ENCODE measurements around the gene LRRFIP1. TPM values are rescaled to one million over a fixed set of nuclear protein-coding genes. Genes with fewer than 3 reads are reported as not detected.

Gene LRRFIP1
- total RNA-seq, 6 experiments from 2014 or later, result 29.4 to 56.3 (median 49.7) TPM

DNA sequence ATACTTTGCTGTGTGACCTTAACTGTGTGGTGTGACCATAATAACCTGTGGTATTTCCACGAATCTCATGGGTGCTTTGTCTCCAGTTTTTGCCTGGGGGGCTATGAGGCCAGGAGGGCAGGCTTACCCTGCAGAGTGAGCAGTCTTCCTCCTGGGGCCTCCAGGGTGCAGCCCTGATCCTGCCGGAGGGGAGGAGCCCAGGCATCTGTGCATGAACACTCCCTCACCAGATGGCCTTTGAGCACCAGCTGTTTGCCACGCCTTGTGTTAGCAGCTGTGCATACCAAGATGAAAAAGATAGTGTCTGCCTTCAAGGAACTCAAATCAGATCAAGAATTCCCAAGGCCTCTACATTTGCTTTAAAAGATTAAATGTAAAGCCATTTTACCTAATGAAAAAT is 96.2 kb downstream of the LRRFIP1 start:
- Histone ChIP-seq H3K4me3 (no peak overlapping the region), H3K36me3 (no peaks in the 10 kb centered on the region), H3K9me3 (no peaks in the 10 kb centered on the region), H3K27me3 (no peaks in the 10 kb centered on the region), H3K4me1 (peaks cover 0 to 18% (median 6%) of the 10 kb centered on the region in 4 donors), H3K27ac (no peak overlapping the region)
- DNase-seq, result peak in 1 of 3 donors; percentile 34
- ATAC-seq, result peak in 1 of 4 donors; percentile 21
- no peak for TF ChIP-seq POLR2A (IDR thresholded peaks at IDR 0.05)
- TF ChIP-seq, protein P1, sequence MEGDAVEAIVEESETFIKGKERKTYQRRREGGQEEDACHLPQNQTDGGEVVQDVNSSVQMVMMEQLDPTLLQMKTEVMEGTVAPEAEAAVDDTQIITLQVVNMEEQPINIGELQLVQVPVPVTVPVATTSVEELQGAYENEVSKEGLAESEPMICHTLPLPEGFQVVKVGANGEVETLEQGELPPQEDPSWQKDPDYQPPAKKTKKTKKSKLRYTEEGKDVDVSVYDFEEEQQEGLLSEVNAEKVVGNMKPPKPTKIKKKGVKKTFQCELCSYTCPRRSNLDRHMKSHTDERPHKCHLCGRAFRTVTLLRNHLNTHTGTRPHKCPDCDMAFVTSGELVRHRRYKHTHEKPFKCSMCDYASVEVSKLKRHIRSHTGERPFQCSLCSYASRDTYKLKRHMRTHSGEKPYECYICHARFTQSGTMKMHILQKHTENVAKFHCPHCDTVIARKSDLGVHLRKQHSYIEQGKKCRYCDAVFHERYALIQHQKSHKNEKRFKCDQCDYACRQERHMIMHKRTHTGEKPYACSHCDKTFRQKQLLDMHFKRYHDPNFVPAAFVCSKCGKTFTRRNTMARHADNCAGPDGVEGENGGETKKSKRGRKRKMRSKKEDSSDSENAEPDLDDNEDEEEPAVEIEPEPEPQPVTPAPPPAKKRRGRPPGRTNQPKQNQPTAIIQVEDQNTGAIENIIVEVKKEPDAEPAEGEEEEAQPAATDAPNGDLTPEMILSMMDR (IDR thresholded peaks at IDR 0.05), result no peak
- 80% methylated on average over 2 of the region's 3 CpGs for WGBS (ENCODE audit: insufficient coverage, low coverage, low lambda C conversion rate, missing lambda C conversion rate)
- intact Hi-C loops (cut with DNase I), result no loop called here

DNA sequence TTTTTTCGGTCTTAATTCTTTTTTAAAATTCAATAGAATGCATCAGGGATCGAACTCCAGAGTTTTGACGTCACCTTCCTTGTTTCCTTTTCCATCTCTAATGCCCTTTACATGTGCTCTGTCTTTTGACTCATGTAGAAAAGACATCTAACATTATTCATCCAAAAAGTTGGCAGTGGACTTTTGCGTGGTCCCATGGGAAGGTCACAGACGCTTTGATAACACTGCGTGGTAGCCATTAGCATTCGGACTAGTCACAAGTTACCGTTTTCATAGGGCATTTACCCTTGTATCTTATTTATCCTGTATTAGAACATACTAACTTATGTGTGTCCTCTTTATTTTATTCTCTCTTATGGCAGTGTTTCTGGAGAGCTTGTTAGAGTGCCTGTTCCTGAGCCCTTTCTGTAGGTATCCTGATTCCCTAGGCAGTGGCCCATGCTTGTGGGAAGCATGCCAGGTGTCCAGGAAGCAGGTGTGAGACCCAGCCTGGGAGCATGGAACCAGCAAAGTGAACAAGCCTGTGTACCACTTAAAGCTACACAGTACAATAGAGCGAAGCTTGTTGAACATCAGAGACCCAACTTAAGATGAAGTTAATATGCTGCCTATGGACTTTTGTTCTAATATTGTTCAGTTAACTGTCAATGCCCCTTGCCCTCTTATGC is 97.6 kb downstream of the LRRFIP1 start:
- peak in 1 of 3 donors; percentile 44 for DNase-seq
- WGBS (ENCODE audit: insufficient coverage, low coverage, low lambda C conversion rate, missing lambda C conversion rate), result 89% methylated on average over 8 of the region's 9 CpGs
- Histone ChIP-seq H3K27me3 (no peaks in the 10 kb centered on the region), H3K27ac (peak overlapping the region in 1 of 3 donors; percentile 20), H3K4me3 (no peak overlapping the region), H3K36me3 (no peaks in the 10 kb centered on the region), H3K9me3 (no peaks in the 10 kb centered on the region), H3K4me1 (peaks cover 0 to 19% (median 6%) of the 10 kb centered on the region in 4 donors)
- ATAC-seq, result peak; percentile 6 to 21 (median 16)
- TF ChIP-seq POLR2A (IDR thresholded peaks at IDR 0.05), result no peak
- TF ChIP-seq, protein P1 (IDR thresholded peaks at IDR 0.05), result no peak
- intact Hi-C loops (cut with DNase I), result no loop called here

DNA sequence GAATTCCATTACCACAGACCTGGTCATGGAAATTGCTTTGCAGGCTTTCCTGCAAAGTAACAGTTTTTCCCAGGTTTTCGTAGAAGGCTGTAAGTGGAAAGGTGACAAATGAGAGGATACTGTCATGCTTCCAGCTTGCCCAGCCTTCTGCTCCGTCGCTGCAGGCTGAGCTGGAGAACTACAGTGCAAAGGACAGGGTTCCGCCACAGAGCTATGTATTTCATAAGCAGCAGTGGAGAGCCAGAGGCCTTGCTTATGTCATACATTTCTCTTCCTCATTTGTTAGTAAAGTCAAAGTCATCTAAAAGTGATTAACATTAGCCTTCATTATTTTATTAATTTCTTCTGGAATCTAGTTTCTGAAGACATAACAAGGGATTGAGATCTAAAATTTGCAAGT is 98.3 kb downstream of the LRRFIP1 start:
- H3K4me1 ChIP-seq, result peaks cover 0 to 26% (median 6%) of the 10 kb centered on the region in 4 donors
- H3K36me3 ChIP-seq, result no peaks in the 10 kb centered on the region
- H3K9me3 ChIP-seq, result no peaks in the 10 kb centered on the region
- H3K4me3 ChIP-seq, result no peak overlapping the region
- TF ChIP-seq POLR2A (IDR thresholded peaks at IDR 0.05), result no peak
- TF ChIP-seq, protein P1 (IDR thresholded peaks at IDR 0.05), result no peak
- DNase-seq, result peak; percentile 53 to 74 (median 72)
- no peaks in the 10 kb centered on the region for H3K27me3 ChIP-seq
- ATAC-seq, result peak; percentile 89 to 95 (median 94)
- intact Hi-C loops (cut with DNase I), result no loop called here
- WGBS (ENCODE audit: insufficient coverage, low coverage, low lambda C conversion rate, missing lambda C conversion rate), result 19% methylated on average over 4 of the region's 4 CpGs
- H3K27ac ChIP-seq, result peak overlapping the region in 1 of 3 donors; percentile 20

DNA sequence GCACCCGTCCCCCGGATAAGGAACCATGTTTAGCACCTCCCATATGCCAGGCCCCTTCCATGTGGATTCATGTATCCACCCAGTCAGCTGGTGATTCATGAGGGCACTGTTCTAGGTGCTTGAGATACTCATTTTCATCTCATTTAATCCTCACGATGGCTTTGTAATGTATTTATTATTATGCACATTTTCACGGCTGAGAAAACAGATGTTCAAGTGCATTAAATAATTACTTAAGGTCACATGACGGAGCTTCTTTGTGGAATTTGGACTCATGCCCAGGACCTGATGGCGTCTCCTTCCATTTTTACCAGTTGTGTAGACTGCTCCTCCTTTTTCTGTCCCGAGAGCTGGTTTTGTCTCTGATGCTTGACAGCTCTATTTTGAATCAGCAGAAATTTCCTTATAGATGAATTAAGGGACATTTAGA is 99.0 kb downstream of the LRRFIP1 start:
- intact Hi-C loops (cut with DNase I), result no loop called here
- Histone ChIP-seq H3K36me3 (no peaks in the 10 kb centered on the region), H3K27ac (peak overlapping the region in 2 of 3 donors; percentile 4 to 20), H3K27me3 (no peaks in the 10 kb centered on the region), H3K4me1 (peaks cover 0 to 33% (median 7%) of the 10 kb centered on the region in 4 donors), H3K4me3 (no peak overlapping the region), H3K9me3 (no peaks in the 10 kb centered on the region)
- TF ChIP-seq POLR2A (IDR thresholded peaks at IDR 0.05), result no peak
- TF ChIP-seq, protein P1 (IDR thresholded peaks at IDR 0.05), result no peak
- 24% methylated on average over 7 of the region's 7 CpGs for WGBS (ENCODE audit: insufficient coverage, low coverage, low lambda C conversion rate, missing lambda C conversion rate)
- peak; percentile 13 to 47 (median 28) for ATAC-seq
- DNase-seq, result peak in 1 of 3 donors; percentile 44
